Body of pancreas (tissue), 4 donors: Measurements from ENCODE around the gene ARHGAP42.

Experiments used
- POLR2A ChIP-seq, 3 donors: fragments of 450-650 bp; IDR thresholded peaks; one replicate each; pipeline ENCODE4 v1.6.1; 2016; ENCODE audit warnings: antibody characterized with exemption in 3 of 3, mild to moderate bottlenecking in 2 of 3
- TF ChIP-seq, protein P1 (sequence below), 7 experiments: fragments of 450-650 bp in 4 of 7; fragments of 200-600 bp in 3 of 7; sonication (generic) in 3 of 7; IDR thresholded peaks; one replicate each; pipeline ENCODE4 v1.5.1; 2016 to 2019; ENCODE audit warnings: antibody characterized with exemption in 7 of 7

- TF ChIP-seq, protein P1, sequence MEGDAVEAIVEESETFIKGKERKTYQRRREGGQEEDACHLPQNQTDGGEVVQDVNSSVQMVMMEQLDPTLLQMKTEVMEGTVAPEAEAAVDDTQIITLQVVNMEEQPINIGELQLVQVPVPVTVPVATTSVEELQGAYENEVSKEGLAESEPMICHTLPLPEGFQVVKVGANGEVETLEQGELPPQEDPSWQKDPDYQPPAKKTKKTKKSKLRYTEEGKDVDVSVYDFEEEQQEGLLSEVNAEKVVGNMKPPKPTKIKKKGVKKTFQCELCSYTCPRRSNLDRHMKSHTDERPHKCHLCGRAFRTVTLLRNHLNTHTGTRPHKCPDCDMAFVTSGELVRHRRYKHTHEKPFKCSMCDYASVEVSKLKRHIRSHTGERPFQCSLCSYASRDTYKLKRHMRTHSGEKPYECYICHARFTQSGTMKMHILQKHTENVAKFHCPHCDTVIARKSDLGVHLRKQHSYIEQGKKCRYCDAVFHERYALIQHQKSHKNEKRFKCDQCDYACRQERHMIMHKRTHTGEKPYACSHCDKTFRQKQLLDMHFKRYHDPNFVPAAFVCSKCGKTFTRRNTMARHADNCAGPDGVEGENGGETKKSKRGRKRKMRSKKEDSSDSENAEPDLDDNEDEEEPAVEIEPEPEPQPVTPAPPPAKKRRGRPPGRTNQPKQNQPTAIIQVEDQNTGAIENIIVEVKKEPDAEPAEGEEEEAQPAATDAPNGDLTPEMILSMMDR (IDR thresholded peaks at IDR 0.05): no peak
- no peak for TF ChIP-seq POLR2A (IDR thresholded peaks at IDR 0.05)
These were observed 221.7 kb downstream of the ARHGAP42 start for GRCh38 chr11:100908746-100909145.
